Hippocampal formation (tissue), 2 donors: ENCODE measurements around the gene SUN1.

Experiments used
- DNase-seq, 2 donors: peaks; one replicate each; lab custom pipeline; 2025; lab: John Stamatoyannopoulos, UW

SUN1 gene

GRCh38 chr7:876077-876971 is 44.0 kb downstream of the SUN1 start, which contains the start of gene GET4:
TSS of gene GET4 (plus strand) at chr7:876554. CDS start at chr7:876646, 92 bp downstream.
- DNase-seq, result peak; percentile 93 to 95

GRCh38 chr7:876972-877311 is 44.7 kb downstream of the SUN1 start:
- no peak for DNase-seq

GRCh38 chr7:877312-878232 is 45.3 kb downstream of the SUN1 start:
- DNase-seq, result no peak

GRCh38 chr7:879093-879492 is 46.8 kb downstream of the SUN1 start:
- no peak for DNase-seq

GRCh38 chr7:879706-880105 is 47.4 kb downstream of the SUN1 start:
- no peak for DNase-seq

- DNase-seq, result no peak
Observed at GRCh38 chr7:880450-880849, 48.2 kb downstream of the SUN1 start.

GRCh38 chr7:881441-882234 is 49.4 kb downstream of the SUN1 start:
- DNase-seq, result no peak

- no peak for DNase-seq
Observed at GRCh38 chr7:882336-883035, 50.2 kb downstream of the SUN1 start.

- no peak for DNase-seq
Observed at GRCh38 chr7:883055-884021, 51.1 kb downstream of the SUN1 start.

GRCh38 chr7:884191-885003 is 52.1 kb downstream of the SUN1 start:
- no peak for DNase-seq

GRCh38 chr7:885261-885892 is 53.1 kb downstream of the SUN1 start:
- DNase-seq, result no peak

GRCh38 chr7:885893-886625 is 53.8 kb downstream of the SUN1 start:
- DNase-seq, result no peak

- DNase-seq, result no peak
Observed at GRCh38 chr7:886626-887487, 54.6 kb downstream of the SUN1 start.

GRCh38 chr7:887488-887820 is 55.2 kb downstream of the SUN1 start:
- DNase-seq, result no peak

GRCh38 chr7:888081-889024 is 56.1 kb downstream of the SUN1 start:
- no peak for DNase-seq

GRCh38 chr7:889025-889390 is 56.7 kb downstream of the SUN1 start:
- DNase-seq, result no peak
